Esophagus squamous epithelium (tissue), 5 donors: Measurements from ENCODE around the gene SPINT1. TPM values are rescaled to one million over a fixed set of nuclear protein-coding genes. Genes with fewer than 3 reads are reported as not detected.

Experiments
- DNase-seq: peaks from one replicate; lab custom pipeline; 2025; lab: John Stamatoyannopoulos, UW
- H3K27ac ChIP-seq, 4 donors: fragments of 200-600 bp; sonication (generic); one replicate each; pipeline ENCODE4 v1.5.1; 2016 to 2019; ENCODE audit warnings: mild to moderate bottlenecking in 1 of 4
- H3K27me3 ChIP-seq, 4 donors: fragments of 200-600 bp; sonication (generic); 1 replicate in 3 of 4; 2 replicates in 1 of 4; pipeline versions ENCODE4 v1.5.1 to v1.6.0; 2017 to 2021; ENCODE audit warnings: antibody characterized with exemption in 1 of 4
- H3K36me3 ChIP-seq, 3 donors: fragments of 200-600 bp; sonication (generic); one replicate each; pipeline ENCODE4 v1.5.1; 2016 to 2019
- H3K4me1 ChIP-seq, 3 donors: fragments of 200-600 bp; sonication (generic); one replicate each; pipeline ENCODE4 v1.5.1; 2017 to 2019
- H3K4me3 ChIP-seq, 4 donors: fragments of 200-600 bp; sonication (generic); 1 replicate in 3 of 4; 2 replicates in 1 of 4; pipeline ENCODE4 v1.5.1; 2016 to 2019; ENCODE audit warnings: mild to moderate bottlenecking in 2 of 4, moderate library complexity in 1 of 4
- H3K9me3 ChIP-seq, 3 donors: fragments of 200-600 bp; sonication (generic); one replicate each; pipeline ENCODE4 v1.5.1; 2016 to 2019
- POLR2A ChIP-seq, 4 donors: fragments of 450-650 bp; IDR thresholded peaks; one replicate each; pipeline ENCODE4 v1.6.1; 2017; ENCODE audit warnings: antibody characterized with exemption in 4 of 4, mild to moderate bottlenecking in 4 of 4, moderate library complexity in 3 of 4
- whole genome bisulfite sequencing, 2 donors: methylation state at CpG; one replicate each; pipeline ENCODE4 v1.1.5; 2018; 5-methylcytosine and 5-hydroxymethylcytosine counted together
- intact Hi-C: fragments of 100-400 bp; cut with DNase I; formaldehyde crosslinking; loops from one replicate; pipeline ENCODE4 v1.15.0; 2022
- total RNA-seq, 4 donors: library from RNA; depleted of rRNA; stranded (reverse); fragments of >200 nt; gene quantifications; one replicate each; pipeline ENCODE4 v1.1.0, GENCODE V29; 2016
- TF ChIP-seq, protein P1 (sequence below), 6 experiments: fragments of 450-650 bp in 4 of 6; fragments of 200-600 bp in 2 of 6; sonication (generic) in 2 of 6; IDR thresholded peaks; one replicate each; pipeline ENCODE4 v1.5.1; 2016 to 2019; ENCODE audit warnings: antibody characterized with exemption in 6 of 6, mild to moderate bottlenecking in 4 of 6, moderate library complexity in 4 of 6
- donor health status: DM: yes; HTN: yes; CAD: no.

SPINT1 gene
- total RNA-seq, 4 donors from 2014 or later = 168 to 506 (median 215) TPM

- TF ChIP-seq POLR2A (IDR thresholded peaks at IDR 0.05) = no peak
- TF ChIP-seq, protein P1, sequence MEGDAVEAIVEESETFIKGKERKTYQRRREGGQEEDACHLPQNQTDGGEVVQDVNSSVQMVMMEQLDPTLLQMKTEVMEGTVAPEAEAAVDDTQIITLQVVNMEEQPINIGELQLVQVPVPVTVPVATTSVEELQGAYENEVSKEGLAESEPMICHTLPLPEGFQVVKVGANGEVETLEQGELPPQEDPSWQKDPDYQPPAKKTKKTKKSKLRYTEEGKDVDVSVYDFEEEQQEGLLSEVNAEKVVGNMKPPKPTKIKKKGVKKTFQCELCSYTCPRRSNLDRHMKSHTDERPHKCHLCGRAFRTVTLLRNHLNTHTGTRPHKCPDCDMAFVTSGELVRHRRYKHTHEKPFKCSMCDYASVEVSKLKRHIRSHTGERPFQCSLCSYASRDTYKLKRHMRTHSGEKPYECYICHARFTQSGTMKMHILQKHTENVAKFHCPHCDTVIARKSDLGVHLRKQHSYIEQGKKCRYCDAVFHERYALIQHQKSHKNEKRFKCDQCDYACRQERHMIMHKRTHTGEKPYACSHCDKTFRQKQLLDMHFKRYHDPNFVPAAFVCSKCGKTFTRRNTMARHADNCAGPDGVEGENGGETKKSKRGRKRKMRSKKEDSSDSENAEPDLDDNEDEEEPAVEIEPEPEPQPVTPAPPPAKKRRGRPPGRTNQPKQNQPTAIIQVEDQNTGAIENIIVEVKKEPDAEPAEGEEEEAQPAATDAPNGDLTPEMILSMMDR (IDR thresholded peaks at IDR 0.05) = no peak
- DNase-seq = no peak
- Histone ChIP-seq H3K27me3 (no peaks in the 10 kb centered on the region), H3K4me1 (peaks cover 18 to 65% (median 20%) of the 10 kb centered on the region in 3 donors), H3K9me3 (no peaks in the 10 kb centered on the region), H3K4me3 (no peak overlapping the region), H3K36me3 (peaks cover 0 to 18% (median 0%) of the 10 kb centered on the region in 3 donors), H3K27ac (no peak overlapping the region)
- intact Hi-C loops = no loop called here
- 95% methylated on average over 1 of the region's 1 CpG for WGBS, 2 donors
Observed at GRCh38 chr15:40803688-40804087, 40.2 kb upstream of the SPINT1 start.

GRCh38 chr15:40806672-40807027, 37.2 kb upstream of the SPINT1 start:
- H3K27me3 ChIP-seq = no peaks in the 10 kb centered on the region
- peak overlapping the region; percentile 94 to 99 (median 96) for H3K27ac ChIP-seq
- no peaks in the 10 kb centered on the region for H3K9me3 ChIP-seq
- DNase-seq = no peak
- WGBS, 2 donors = 0% methylated on average over 2 of the region's 2 CpGs
- TF ChIP-seq POLR2A (IDR thresholded peaks at IDR 0.05) = no peak
- TF ChIP-seq, protein P1 (IDR thresholded peaks at IDR 0.05) = no peak
- H3K36me3 ChIP-seq = peaks cover 0 to 33% (median 6%) of the 10 kb centered on the region in 3 donors
- intact Hi-C loops = no loop called here
- H3K4me3 ChIP-seq = peak overlapping the region; percentile 81 to 98 (median 88)
- peaks cover 22 to 60% (median 24%) of the 10 kb centered on the region in 3 donors for H3K4me1 ChIP-seq

- intact Hi-C loops = no loop called here
- DNase-seq = peak; percentile 85
- Histone ChIP-seq H3K4me3 (peak within 1 kb of the TSS; percentile 81 to 98 (median 88)), H3K36me3 (peaks cover 0 to 39% (median 6%) of the 10 kb centered on the region in 3 donors), H3K27me3 (no peaks in the 10 kb centered on the region), H3K9me3 (no peaks in the 10 kb centered on the region), H3K4me1 (peaks cover 22 to 60% (median 24%) of the 10 kb centered on the region in 3 donors), H3K27ac (peak within 1 kb of the TSS; percentile 94 to 99 (median 96))
- TF ChIP-seq POLR2A (IDR thresholded peaks at IDR 0.05) = peak in 2 of 4 donors; percentile 31 to 35
- TF ChIP-seq, protein P1 (IDR thresholded peaks at IDR 0.05) = peak in 3 of 6 experiments; percentile 18 to 34 (median 20)
- WGBS, 2 donors = 0% methylated on average over 18 to 25 of the region's 64 CpGs
Observed at GRCh38 chr15:40807028-40807887, 36.6 kb upstream of the SPINT1 start, which contains the start of the genes DNAJC17 and ZFYVE19. Gene DNAJC17 (minus strand): TSS chr15:40807473. CDS start chr15:40807446, 27 bp downstream. Gene ZFYVE19 (plus strand): TSS chr15:40807089. CDS start chr15:40807590, 501 bp downstream.

DNA sequence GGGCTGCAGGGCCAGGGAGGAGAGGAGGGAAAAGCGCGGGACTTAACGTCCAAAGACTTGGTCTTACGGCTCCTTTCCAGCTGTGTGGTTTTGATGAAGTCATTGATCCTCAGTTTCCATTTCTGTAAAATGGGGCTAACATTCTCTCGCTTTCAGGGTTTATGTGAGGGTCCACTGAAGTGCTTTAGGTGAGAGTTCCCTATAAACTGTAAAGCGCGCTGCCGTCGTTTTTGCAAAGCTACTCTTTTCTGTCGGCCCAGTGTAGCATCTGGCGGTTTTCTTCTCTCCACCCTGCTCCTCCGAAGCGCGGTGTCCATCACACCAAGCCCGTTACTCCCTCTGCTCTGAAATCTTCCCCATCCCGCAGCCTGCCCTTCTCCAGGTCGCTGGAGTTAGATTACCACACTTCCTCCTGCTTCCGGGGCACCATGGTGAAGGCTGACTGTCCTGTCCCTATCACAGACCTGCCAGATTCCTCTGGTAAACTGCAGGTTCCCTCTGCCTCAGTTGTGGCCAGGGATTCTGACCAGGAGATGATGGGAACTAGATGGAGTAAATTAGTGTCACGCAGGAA, 35.9 kb upstream of the SPINT1 start:
- Histone ChIP-seq H3K4me3 (peak overlapping the region; percentile 81 to 98 (median 88)), H3K36me3 (peaks cover 0 to 38% (median 6%) of the 10 kb centered on the region in 3 donors), H3K27me3 (no peaks in the 10 kb centered on the region), H3K4me1 (peaks cover 22 to 55% (median 24%) of the 10 kb centered on the region in 3 donors), H3K9me3 (no peaks in the 10 kb centered on the region), H3K27ac (peak overlapping the region; percentile 94 to 99 (median 96))
- TF ChIP-seq, protein P1 (IDR thresholded peaks at IDR 0.05) = no peak
- TF ChIP-seq POLR2A (IDR thresholded peaks at IDR 0.05) = no peak
- WGBS, 2 donors = 5 to 7% methylated on average over 14 to 15 of the region's 19 CpGs
- no peak for DNase-seq
- intact Hi-C loops = no loop called here
